GM18520 (cell line): ENCODE measurements around the gene GLDC.
A peak's percentile ranks its signal among the peaks of the same experiment; 100 is the strongest.
"Not testable (repeated sequence)": the region's sequence is repeated elsewhere in the genome, so short reads cannot be mapped to it uniquely, and the experiment has no call there.

ENCODE experiments used
- ATAC-seq: cut with Tn5 transposase; IDR thresholded peaks from one replicate; pipeline ENCODE4 v1.9.1; 2021; ENCODE audit not compliant: unreplicated experiment

The GLDC gene

GRCh38 chr9:6575324-6576034, 70.0 kb downstream of the GLDC start:
- peak; percentile 87 for ATAC-seq

DNA sequence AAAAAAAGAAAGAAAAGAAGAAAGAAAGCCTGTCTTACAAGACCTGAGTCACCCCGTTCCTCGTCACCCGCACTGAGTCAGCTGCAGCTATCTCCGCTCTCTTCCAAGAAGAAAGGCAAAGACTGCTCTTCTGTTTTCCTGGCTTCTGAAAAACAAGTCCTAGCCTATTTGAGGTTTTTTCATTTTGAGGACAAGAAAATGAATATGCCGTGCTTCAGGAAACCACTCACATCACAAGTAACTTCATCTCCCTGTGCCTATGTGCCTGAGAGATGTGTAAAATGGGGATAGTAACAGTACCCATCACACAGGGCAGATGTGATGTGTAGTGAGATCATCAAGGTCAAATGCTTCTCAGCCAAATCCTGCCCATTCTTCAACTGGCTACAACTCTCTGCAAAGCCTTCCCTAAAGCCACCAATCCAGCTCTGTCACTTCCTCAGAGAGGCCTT, 78.4 kb downstream of the GLDC start:
- ATAC-seq, result no peak

- peak; percentile 52 for ATAC-seq
These were observed 79.0 kb downstream of the GLDC start for GRCh38 chr9:6566409-6567139.

- ATAC-seq, result no peak
These were observed 80.2 kb downstream of the GLDC start for GRCh38 chr9:6565312-6565711.

GRCh38 chr9:6564868-6565267, 80.7 kb downstream of the GLDC start:
- ATAC-seq, result no peak

GRCh38 chr9:6564360-6564759, 81.2 kb downstream of the GLDC start:
- no peak for ATAC-seq

DNA sequence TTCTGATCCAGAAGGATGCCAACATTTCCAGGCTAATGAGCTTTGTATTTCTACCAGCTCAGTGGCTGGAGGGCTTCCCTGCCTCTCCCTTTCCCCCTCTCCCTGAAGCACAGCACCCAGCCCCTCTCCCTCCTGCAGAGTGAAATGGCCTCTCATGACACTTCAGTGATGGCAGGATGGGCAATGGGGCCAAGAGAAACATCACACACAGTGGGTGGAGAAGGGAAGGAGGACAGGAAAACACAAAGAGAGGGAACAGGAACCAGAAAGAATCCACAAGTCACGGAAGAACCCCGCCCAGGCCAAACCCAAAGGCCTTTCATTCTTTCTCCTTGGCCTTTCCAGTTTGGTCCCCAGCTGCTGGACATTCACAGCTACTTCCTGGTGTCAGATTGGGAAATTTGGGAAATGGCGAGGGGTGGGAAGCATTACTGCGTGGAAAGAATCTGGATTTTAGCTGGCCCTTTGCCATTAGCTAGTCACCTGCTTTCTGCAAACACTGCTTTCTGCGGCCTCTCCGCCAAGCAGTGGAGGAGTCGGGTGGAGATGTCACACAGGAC, 82.6 kb downstream of the GLDC start:
- no peak for ATAC-seq

DNA sequence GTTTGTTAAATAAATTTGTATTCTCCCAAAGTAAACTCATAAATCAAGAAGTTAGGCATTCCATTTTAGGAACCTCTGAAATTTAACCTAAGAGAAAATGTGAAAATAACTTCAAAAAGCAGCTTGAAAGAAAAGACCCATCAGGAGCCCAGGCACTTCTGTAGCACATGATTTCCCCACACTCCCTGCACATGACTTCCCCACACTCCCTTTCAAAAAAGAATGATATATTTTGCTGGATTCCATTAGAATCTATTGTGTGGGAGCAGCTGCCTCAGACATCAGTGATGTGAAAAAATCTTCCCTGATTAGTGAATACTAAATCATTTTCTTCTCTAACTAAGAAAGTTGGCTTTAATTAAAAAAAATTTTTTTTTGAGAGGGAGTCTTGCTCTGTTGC, 83.3 kb downstream of the GLDC start:
- ATAC-seq, result no peak

GRCh38 chr9:6557883-6558616, 87.5 kb downstream of the GLDC start:
- ATAC-seq, result no peak

- ATAC-seq, result no peak
These were observed 91.7 kb downstream of the GLDC start for GRCh38 chr9:6553866-6554265.

- no peak for ATAC-seq
These were observed 92.9 kb downstream of the GLDC start for GRCh38 chr9:6552498-6553121.

DNA sequence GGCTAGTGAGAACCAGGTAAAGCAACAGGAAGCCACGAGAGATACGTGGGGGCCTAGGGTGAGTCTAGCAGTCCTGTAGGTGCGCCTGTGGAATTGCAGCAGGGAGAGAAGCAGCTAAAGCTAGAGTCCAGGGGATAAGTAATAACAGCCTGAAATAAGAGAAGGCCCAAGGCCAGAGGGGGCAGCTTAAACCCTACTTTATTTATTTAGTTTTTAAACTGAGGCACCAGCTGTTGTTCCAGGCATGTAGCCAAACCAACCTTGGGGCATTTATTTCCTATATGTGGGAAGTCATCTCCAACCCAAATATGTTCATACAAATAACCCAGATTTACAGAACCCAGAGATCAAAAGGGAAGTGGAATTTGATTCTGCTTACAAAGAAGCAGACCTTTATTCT, 93.5 kb downstream of the GLDC start:
- ATAC-seq, result no peak

DNA sequence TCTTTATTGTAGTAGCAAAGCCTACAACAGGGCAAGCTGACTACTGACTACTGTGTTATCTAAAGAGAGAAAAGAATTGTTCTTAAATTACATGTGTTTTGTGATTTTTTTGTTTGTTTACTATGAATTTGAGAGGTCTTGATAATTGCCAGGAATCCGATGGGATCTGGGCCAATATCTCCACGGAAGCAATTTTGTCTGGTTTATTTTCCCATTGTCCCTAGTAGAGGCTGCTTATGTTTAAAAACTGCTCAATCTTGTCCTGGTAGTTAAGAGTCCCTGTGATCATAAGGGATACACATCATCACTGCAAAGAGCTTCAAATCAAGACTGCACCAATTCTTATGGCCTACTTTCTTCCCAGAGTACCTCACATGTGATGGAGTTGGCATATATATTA, 94.4 kb downstream of the GLDC start:
- no peak for ATAC-seq

GRCh38 chr9:6549106-6549800, 96.3 kb downstream of the GLDC start:
- no peak for ATAC-seq

DNA sequence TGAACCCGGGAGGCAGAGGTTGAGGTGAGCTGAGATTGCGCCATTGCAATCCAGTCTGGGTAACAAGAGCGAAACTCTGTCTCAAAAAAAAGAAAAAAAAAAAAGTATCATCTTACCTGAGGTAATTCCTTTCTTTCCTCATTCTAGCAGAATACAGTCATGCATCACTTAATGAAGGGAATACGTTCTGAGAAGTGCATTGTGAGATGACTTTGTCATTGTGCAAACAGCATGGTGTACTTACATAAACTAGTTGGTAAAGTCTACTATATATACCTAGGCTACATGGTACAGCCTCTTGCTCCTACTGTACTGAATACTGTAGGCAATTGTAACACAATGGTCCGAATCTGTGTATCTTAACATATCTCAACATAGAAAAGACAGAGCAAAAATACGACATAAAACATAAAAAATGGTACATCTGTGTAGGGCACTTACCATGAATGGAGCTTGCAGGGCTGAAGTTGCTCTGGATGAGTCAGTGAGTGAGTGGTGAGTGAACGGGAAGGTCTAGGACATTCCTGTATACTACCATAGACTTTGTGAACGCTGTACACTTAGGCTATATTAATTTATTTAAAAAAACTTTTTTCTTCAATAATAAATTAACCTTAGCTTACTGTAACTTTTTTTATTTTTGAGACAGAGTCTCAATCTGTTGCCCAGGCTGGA, 100.4 kb downstream of the GLDC start:
- no peak for ATAC-seq

- ATAC-seq, result no peak
These were observed 102.3 kb downstream of the GLDC start for GRCh38 chr9:6543204-6543603.

DNA sequence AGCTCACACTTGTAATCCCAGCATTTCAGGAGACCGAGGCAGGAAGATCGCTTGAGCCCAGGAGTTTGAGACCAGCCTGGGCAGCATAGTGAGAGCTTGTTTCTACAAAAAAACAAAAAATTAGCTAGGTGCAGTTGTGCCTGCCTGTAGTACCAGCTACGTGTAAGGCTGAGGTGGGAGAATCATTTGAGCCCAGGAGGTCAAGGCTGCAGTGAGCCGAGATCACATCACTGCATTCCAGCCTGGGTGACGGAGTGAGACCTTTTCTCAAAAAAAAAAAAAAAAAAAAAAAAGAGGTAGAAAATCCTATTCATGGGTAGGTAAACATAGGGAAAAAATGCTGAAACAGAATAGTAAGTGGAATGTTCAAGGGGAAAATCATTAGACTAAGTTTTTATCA, 102.9 kb downstream of the GLDC start:
- not testable (repeated sequence) for ATAC-seq

DNA sequence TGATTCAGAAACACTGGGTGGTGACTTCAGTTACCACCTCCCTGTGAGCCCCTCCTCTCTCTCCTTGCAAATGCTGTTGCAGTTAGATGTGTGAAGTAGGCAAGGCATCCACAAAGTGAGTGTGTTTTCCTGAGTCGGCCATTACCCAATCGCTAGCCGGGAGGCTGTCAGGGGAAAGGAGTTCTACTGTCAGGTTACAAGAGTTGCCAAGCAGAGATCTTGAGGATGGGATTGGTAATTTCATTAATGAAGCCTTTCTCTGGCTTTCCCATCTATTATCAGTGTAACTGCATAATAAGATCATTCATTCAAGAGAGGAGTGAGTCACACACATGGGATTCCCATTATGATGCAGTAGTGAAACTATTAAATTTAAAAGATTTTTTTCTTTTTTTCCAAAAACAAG, 106.9 kb downstream of the GLDC start:
- ATAC-seq, result no peak

- ATAC-seq, result no peak
These were observed 109.9 kb downstream of the GLDC start for GRCh38 chr9:6535594-6535993.
